GM08714 (cell line): ENCODE results near the gene TAC3.
"Not testable (repeated sequence)": the region's sequence is repeated elsewhere in the genome, so short reads cannot be mapped to it uniquely, and the experiment has no call there.

Experiments used
- H3K4me3 ChIP-seq: fragments of 200-500 bp; sonication (Bioruptor generic); 2 replicates; pipeline ENCODE4 v1.5.1; 2014; ENCODE audit warnings: mild to moderate bottlenecking, low read length, inconsistent platforms
- ZNF274 ChIP-seq: IDR thresholded peaks from 2 replicates; pipeline ENCODE4 v1.6.1; 2012; ENCODE audit warnings: mild to moderate bottlenecking, low read depth, low read length

The TAC3 gene

GRCh38 chr12:56989861-56990610 lies 26.3 kb downstream of the TAC3 start:
- no peak overlapping the region for H3K4me3 ChIP-seq
- TF ChIP-seq ZNF274, result no peak

GRCh38 chr12:56988207-56988739 lies 28.1 kb downstream of the TAC3 start:
- H3K4me3 ChIP-seq, result no peak overlapping the region
- TF ChIP-seq ZNF274, result no peak

- TF ChIP-seq ZNF274, result no peak
- H3K4me3 ChIP-seq, result no peak overlapping the region
Observed at GRCh38 chr12:56987551-56988053, 28.7 kb downstream of the TAC3 start.

DNA sequence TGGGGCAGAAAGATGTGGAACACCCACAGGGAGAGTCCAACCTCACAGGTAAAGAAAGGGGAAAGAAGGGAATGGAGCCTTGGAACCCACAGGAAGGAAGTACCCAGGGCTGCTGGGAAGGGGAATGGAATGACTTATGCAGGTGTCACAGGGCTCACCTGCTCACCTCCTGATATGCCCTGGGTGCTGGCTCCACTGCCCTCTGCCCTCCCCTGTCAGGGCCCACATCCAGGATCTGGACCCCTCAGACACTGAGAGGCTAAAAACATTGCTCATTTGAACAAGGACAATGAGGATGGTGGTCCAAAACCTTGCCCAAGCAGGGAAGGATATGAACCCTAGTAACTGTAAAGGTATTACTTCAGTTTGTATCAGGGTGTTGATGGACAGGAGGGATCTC lies 29.3 kb downstream of the TAC3 start:
- TF ChIP-seq ZNF274, result no peak
- H3K4me3 ChIP-seq, result no peak overlapping the region

GRCh38 chr12:56985714-56986113 lies 30.6 kb downstream of the TAC3 start:
- H3K4me3 ChIP-seq, result not testable (repeated sequence)

- no peak overlapping the region for H3K4me3 ChIP-seq
- TF ChIP-seq ZNF274, result no peak
Observed at GRCh38 chr12:56983386-56983785, 32.9 kb downstream of the TAC3 start.

- not testable (repeated sequence) for H3K4me3 ChIP-seq
Observed at GRCh38 chr12:56982578-56983236, 33.6 kb downstream of the TAC3 start.

- no peak overlapping the region for H3K4me3 ChIP-seq
Observed at GRCh38 chr12:56980941-56981530, 35.3 kb downstream of the TAC3 start.

DNA sequence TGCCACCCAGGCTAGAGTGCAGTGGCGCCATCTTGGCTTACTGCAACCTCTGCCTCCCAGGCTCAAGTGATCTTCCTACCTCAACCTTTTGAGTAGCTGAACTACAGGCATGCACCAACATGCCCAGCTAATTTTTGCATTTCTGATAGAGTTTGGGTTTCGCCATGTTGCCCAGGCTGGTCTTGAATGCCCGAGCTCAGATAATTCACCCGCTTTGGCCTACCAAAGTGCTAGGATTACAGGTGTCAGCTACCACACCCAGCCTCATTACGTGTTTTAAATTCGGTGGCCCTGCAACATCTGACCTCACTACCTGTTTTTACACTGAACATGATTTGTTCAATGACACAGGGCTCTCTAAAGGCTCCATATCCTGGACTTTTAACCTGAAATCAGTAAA lies 36.1 kb downstream of the TAC3 start:
- no peak for TF ChIP-seq ZNF274
- no peak overlapping the region for H3K4me3 ChIP-seq

More at GRCh38 chr12:56980941-56981530, 35.3 kb downstream of the TAC3 start:
- TF ChIP-seq ZNF274, result no peak

- no peak for TF ChIP-seq ZNF274
- H3K4me3 ChIP-seq, result no peak overlapping the region
Observed at GRCh38 chr12:56979628-56980027, 36.7 kb downstream of the TAC3 start.

DNA sequence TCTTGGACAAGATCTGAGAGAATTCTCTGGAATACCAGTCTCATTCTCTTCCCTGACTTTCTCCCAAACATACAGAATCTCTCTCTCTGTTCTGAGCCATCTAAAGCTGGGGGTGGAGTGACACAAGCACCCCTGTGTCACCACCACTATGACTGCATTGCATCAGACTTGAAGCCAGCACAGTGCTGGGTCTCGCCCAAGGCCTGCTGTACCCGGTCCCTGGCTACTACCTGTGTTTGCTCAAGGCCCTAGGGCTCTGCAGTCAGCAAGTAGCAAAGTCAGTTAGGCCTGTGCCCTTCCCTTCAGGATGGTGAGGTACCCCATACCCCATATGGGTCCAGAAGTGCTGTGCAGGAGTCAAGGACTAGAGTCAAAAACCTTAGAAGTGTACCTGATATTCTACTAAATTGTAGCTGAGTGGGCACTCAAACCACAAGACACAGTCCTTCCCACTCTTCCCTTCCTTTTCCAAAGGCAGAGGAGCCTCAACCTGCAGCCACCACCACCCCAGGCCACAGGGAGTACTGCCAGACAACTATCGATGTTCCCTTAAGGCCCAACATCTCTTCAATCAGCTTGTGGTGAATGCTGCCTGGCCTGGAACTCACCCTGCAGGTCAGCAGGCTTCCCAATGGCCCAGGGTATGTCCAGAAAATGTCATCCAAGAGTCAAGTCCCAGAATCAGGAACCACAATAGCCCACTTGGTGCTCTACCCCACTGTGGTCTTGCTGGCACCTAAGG lies 37.8 kb downstream of the TAC3 start:
- TF ChIP-seq ZNF274, result no peak
- H3K4me3 ChIP-seq, result no peak overlapping the region

DNA sequence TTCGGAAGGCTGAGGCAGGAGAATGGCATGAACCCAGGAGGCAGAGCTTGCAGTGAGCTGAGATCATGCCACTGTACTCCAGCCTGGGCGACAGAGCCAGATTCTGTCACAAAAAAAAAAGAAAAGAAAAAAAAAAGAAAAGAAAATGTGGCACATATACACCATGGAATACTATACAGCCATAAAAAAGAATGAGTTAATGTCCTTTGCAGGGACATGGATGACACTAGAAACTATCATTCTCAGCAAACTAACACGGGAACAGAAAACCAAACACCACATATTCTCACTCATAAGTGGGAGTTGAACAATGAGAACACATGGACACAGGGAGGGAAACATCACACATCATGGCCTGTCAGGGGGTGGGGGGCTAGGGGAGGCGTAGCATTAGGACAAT lies 39.0 kb downstream of the TAC3 start:
- H3K4me3 ChIP-seq, result not testable (repeated sequence)

DNA sequence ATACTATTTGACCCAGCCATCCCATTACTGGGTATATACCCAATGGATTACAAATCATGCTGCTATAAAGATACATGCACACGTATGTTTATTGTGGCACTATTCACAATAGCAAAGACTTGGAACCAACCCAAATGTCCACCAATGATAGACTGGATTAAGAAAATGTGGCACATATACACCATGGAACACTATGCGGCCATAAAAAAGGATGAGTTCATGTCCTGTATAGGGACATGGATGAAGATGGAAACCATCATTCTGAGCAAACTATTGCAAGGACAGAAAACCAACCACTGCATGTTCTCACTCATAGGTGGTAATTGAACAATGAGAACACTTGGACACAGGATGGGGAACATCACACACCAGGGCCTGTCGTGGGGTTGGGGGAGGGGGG lies 42.1 kb downstream of the TAC3 start:
- not testable (repeated sequence) for H3K4me3 ChIP-seq

- not testable (repeated sequence) for H3K4me3 ChIP-seq
Observed at GRCh38 chr12:56968910-56969309, 47.4 kb downstream of the TAC3 start.

DNA sequence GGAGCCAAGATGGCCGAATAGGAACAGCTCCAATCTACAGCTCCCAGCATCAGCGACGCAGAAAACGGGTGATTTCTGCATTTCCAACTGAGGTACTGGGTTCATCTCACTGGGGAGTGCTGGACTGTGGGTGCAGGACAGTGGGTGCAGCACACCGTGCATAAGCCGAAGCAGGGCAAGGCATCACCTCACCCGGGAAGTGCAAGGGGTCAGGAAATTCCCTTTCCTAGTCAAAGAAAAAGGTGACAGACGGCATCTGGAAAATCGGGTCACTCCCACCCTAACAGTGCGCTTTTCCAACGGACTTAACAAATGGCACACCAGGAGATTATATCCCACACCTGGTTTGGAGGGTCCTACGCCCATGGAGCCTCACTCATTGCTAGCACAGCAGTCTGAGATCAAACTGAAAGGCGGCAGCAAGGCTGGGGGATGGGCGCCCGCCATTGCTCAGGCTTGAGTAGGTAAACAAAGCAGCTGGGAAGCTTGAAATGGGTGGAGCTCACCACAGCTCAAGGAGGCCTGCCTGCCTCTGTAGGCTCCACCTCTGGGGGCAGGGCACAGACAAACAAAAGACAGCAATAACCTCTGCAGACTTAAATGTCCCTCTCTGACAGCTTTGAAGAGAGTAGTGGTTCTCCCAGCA lies 50.2 kb downstream of the TAC3 start:
- not testable (repeated sequence) for H3K4me3 ChIP-seq

- not testable (repeated sequence) for H3K4me3 ChIP-seq
Observed at GRCh38 chr12:56965124-56965523, 51.2 kb downstream of the TAC3 start.

DNA sequence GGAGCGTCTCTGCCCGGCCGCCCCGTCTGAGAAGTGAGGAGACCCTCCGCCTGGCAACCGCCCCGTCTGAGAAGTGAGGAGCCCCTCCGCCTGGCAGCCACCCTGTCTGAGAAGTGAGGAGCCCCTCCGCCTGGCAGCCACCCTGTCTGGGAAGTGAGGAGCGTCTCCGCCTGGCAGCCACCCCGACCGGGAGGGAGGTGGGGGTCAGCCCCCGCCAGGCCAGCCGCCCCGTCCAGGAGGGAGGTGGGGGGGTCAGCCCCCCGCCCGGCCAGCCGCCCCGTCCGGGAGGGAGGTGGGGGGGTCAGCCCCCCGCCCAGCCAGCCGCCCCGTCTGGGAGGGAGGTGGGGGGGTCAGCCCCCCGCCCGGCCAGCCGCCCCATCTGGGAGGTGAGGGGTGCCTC lies 52.8 kb downstream of the TAC3 start:
- not testable (repeated sequence) for H3K4me3 ChIP-seq

GRCh38 chr12:56962247-56962646 lies 54.1 kb downstream of the TAC3 start:
- H3K4me3 ChIP-seq, result not testable (repeated sequence)
